WTC11 (cell line): ENCODE measurements around the gene BMPR1B. TPM values are rescaled to one million over a fixed set of nuclear protein-coding genes. Genes with fewer than 3 reads are reported as not detected.

Experiments
- ATAC-seq: fragments of 200-7000 bp; cut with Tn5 transposase; 2 replicates; pipeline ENCODE4 v1.10.0; 2021; ENCODE audit warnings: mild to moderate bottlenecking, moderate library complexity
- CTCF ChIA-PET: fragments of 300-600 bp; sonication (Branson Sonifier 250); formaldehyde crosslinking; loops from one replicate; lab custom pipeline; 2021; ENCODE audit warnings: antibody characterized with exemption; lab: Charles Lee
- POLR2A ChIA-PET: fragments of 350-600 bp; sonication (Branson Sonifier 250); formaldehyde crosslinking; loops from one replicate; lab custom pipeline; 2021; ENCODE audit warnings: antibody characterized with exemption; lab: Charles Lee
- DNase-seq: peaks from one replicate; pipeline ENCODE4 v3.0.0; 2021; ENCODE audit warnings: low spot score
- H3K27ac Mint-ChIP-seq: 2 replicates; pipeline ENCODE4 v1.8.0; 2021; ENCODE audit warnings: mixed read lengths
- H3K27me3 Mint-ChIP-seq: 2 replicates; pipeline ENCODE4 v1.8.0; 2021; ENCODE audit warnings: low read depth, mild to moderate bottlenecking, moderate library complexity, mixed read lengths
- H3K36me3 Mint-ChIP-seq: 2 replicates; pipeline ENCODE4 v1.8.0; 2021; ENCODE audit warnings: mixed read lengths
- H3K4me1 Mint-ChIP-seq: 2 replicates; pipeline ENCODE4 v1.8.0; 2022; ENCODE audit warnings: mixed read lengths
- H3K4me3 Mint-ChIP-seq: 2 replicates; pipeline ENCODE4 v1.8.0; 2021; ENCODE audit warnings: mild to moderate bottlenecking, moderate library complexity, mixed read lengths
- H3K9me3 Mint-ChIP-seq: 2 replicates; pipeline ENCODE4 v1.8.0; 2021; ENCODE audit warnings: mixed read lengths
- AR ChIP-seq: fragments of 250-450 bp; sonication (Bioruptor Pico); IDR thresholded peaks from 2 replicates; pipeline ENCODE4 v1.9.0; 2021; ENCODE audit warnings: mild to moderate bottlenecking
- ARID4B ChIP-seq: sonication (generic); formaldehyde crosslinking; IDR thresholded peaks from 2 replicates; pipeline ENCODE4 v1.8.0; 2023; ENCODE audit warnings: missing genetic modification reagents, mild to moderate bottlenecking, borderline replicate concordance
- ATF2 ChIP-seq: sonication (generic); formaldehyde crosslinking; IDR thresholded peaks from 2 replicates; pipeline ENCODE4 v1.8.1; 2022; ENCODE audit warnings: low read depth, missing genetic modification reagents, borderline replicate concordance
- E2F1 ChIP-seq: sonication (generic); formaldehyde crosslinking; IDR thresholded peaks from 2 replicates; pipeline ENCODE4 v1.8.0; 2022; ENCODE audit warnings: mild to moderate bottlenecking, missing genetic modification reagents
- FOXK1 ChIP-seq: sonication (generic); formaldehyde crosslinking; IDR thresholded peaks from 2 replicates; pipeline ENCODE4 v1.8.0; 2022; ENCODE audit warnings: mild to moderate bottlenecking, moderate library complexity, missing genetic modification reagents
- HMGXB4 ChIP-seq: sonication (generic); formaldehyde crosslinking; IDR thresholded peaks from 2 replicates; pipeline ENCODE4 v1.8.1; 2023; ENCODE audit warnings: mild to moderate bottlenecking, moderate library complexity, missing genetic modification reagents
- JAZF1 ChIP-seq: fragments of 250-450 bp; sonication (Bioruptor Pico); IDR thresholded peaks from 2 replicates; pipeline ENCODE4 v1.9.0; 2021; ENCODE audit warnings: moderate library complexity, mild to moderate bottlenecking, inconsistent platforms
- NFE2L1 ChIP-seq: sonication (generic); formaldehyde crosslinking; IDR thresholded peaks from 2 replicates; pipeline ENCODE4 v1.8.1; 2023; ENCODE audit warnings: missing genetic modification reagents
- NFYB ChIP-seq: sonication (generic); formaldehyde crosslinking; conservative IDR thresholded peaks from 2 replicates; pipeline ENCODE4 v1.8.0; 2022; ENCODE audit warnings: low read depth, missing genetic modification reagents
- NR2C2 ChIP-seq: sonication (generic); formaldehyde crosslinking; IDR thresholded peaks from 2 replicates; pipeline ENCODE4 v1.8.0; 2022; ENCODE audit warnings: mild to moderate bottlenecking, missing genetic modification reagents
- PREB ChIP-seq: sonication (generic); formaldehyde crosslinking; IDR thresholded peaks from 2 replicates; pipeline ENCODE4 v1.8.1; 2022; ENCODE audit warnings: mild to moderate bottlenecking, missing genetic modification reagents, moderate library complexity, borderline replicate concordance
- RELA ChIP-seq: sonication (generic); formaldehyde crosslinking; IDR thresholded peaks from 2 replicates; pipeline ENCODE4 v1.8.1; 2022; ENCODE audit warnings: missing genetic modification reagents, mild to moderate bottlenecking, borderline replicate concordance
- RORB ChIP-seq: fragments of 250-450 bp; sonication (Bioruptor Pico); IDR thresholded peaks from 2 replicates; pipeline ENCODE4 v1.9.0; 2021; ENCODE audit warnings: mild to moderate bottlenecking
- USF2 ChIP-seq: sonication (generic); formaldehyde crosslinking; IDR thresholded peaks from 2 replicates; pipeline ENCODE4 v1.8.1; 2023; ENCODE audit warnings: mild to moderate bottlenecking, missing genetic modification reagents, moderate library complexity
- ZNF121 ChIP-seq: sonication (generic); formaldehyde crosslinking; IDR thresholded peaks from 2 replicates; pipeline ENCODE4 v1.8.0; 2023; ENCODE audit warnings: missing genetic modification reagents
- ZSCAN18 ChIP-seq: fragments of 250-450 bp; sonication (Bioruptor Pico); IDR thresholded peaks from 2 replicates; pipeline ENCODE4 v2.1.2; 2022; ENCODE audit warnings: mild to moderate bottlenecking, moderate library complexity
- total RNA-seq: library from RNA; stranded (reverse); gene quantifications from 3 replicates; pipeline ENCODE4 v1.2.3, GENCODE V29; 2021

BMPR1B gene
- total RNA-seq, 1 experiment from 2014 or later, result 0.77 TPM

GRCh38 chr4:94798808-94799207 is 41.1 kb downstream of the BMPR1B start (continued):
- no peak for TF ChIP-seq RORB
- TF ChIP-seq ZSCAN18 (CRISPR knock-in tag), result no peak

GRCh38 chr4:94801016-94801415 is 43.3 kb downstream of the BMPR1B start:
- DNase-seq (no peak), ATAC-seq (no peak)
- no peak overlapping the region for H3K27ac Mint-ChIP-seq
- ChIA-PET POLR2A (no interaction called here), CTCF (no interaction called here)
- no peak for TF ChIP-seq NR2C2 (CRISPR knock-in tag)
- no peak for TF ChIP-seq AR (CRISPR knock-in tag)
- no peak for TF ChIP-seq E2F1 (CRISPR knock-in tag)
- no peak for TF ChIP-seq USF2 (CRISPR knock-in tag)
- no peak for TF ChIP-seq RELA (CRISPR knock-in tag)
- TF ChIP-seq FOXK1 (CRISPR knock-in tag), result no peak
- no peak for TF ChIP-seq ATF2 (CRISPR knock-in tag)
- no peak for TF ChIP-seq NFYB (CRISPR knock-in tag)
- no peak for TF ChIP-seq PREB (CRISPR knock-in tag)
- no peak for TF ChIP-seq JAZF1
- H3K4me1 Mint-ChIP-seq, result peaks cover 9% of the 10 kb centered on the region
- peaks cover 3% of the 10 kb centered on the region; the same call in 1 of the 2 replicates for H3K9me3 Mint-ChIP-seq
- no peaks in the 10 kb centered on the region for H3K36me3 Mint-ChIP-seq
- H3K27me3 Mint-ChIP-seq, result no peaks in the 10 kb centered on the region
- no peak overlapping the region for H3K4me3 Mint-ChIP-seq

GRCh38 chr4:94802091-94802490 is 44.3 kb downstream of the BMPR1B start:
- Mint-ChIP-seq H3K36me3 (no peaks in the 10 kb centered on the region), H3K27ac (no peak overlapping the region), H3K9me3 (peaks cover 3% of the 10 kb centered on the region; the same call in 1 of the 2 replicates), H3K27me3 (no peaks in the 10 kb centered on the region), H3K4me3 (no peak overlapping the region), H3K4me1 (peaks cover 9% of the 10 kb centered on the region)
- POLR2A ChIA-PET, result no interaction called here
- ATAC-seq (no peak), DNase-seq (no peak)
- CTCF ChIA-PET, result no interaction called here
- TF ChIP-seq ARID4B (CRISPR knock-in tag) (no peak), NFE2L1 (CRISPR knock-in tag) (no peak), ATF2 (CRISPR knock-in tag) (no peak), ZNF121 (CRISPR knock-in tag) (no peak), HMGXB4 (CRISPR knock-in tag) (no peak)
